Measurements from ENCODE around the gene GRIP1.
A peak's percentile ranks its signal among the peaks of the same experiment; 100 is the strongest.
"Not testable (repeated sequence)": the region's sequence is repeated elsewhere in the genome, so short reads cannot be mapped to it uniquely, and the experiment has no call there.

The GRIP1 gene

GRCh38 chr12:66516133-66516532 lies 162.7 kb downstream of the GRIP1 start:
- no peak for DNase-seq

DNA sequence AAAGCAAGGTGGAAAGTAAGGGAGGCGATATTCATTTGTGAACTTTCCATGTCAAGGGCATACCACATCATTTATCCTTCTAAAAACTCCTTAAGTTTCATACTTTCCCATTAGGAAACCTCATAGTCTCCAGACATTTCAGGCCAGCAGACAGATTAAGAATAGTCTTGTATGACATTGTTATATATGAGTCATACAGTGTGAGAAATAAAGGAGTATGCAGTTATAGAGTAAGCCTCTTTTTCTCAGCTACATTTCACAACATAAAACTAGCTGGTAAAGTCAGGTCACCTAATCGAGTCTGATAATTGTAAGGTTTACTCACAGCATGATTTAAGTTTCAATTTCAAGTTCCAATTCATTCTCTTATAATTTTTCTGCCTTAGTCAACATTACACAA lies 164.3 kb downstream of the GRIP1 start:
- DNase-seq = no peak

- no peak for DNase-seq
These were observed 170.9 kb downstream of the GRIP1 start for GRCh38 chr12:66508025-66508424.

DNA sequence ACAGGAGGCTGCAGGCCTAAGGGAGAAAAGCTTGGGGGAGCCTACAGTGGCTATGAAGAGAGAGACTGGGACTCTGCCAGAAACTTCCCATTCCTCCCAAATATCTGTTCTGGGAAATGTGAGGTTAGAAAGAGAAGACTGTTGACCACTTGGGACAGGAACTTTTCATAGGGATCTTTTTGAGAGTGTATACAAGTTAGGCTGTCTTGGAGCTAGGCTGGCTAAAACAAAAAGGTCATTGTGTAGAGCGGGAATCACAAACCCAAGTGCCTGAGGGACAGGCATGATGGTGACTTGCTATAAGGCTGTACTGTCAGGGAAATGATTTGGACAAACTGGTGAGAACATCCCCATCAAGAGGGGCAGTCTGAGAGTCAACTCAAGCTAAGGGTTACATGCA lies 175.1 kb downstream of the GRIP1 start:
- DNase-seq = no peak

- DNase-seq = no peak
These were observed 176.0 kb downstream of the GRIP1 start for GRCh38 chr12:66502911-66503310.

GRCh38 chr12:66500841-66501240 lies 178.0 kb downstream of the GRIP1 start:
- no peak for DNase-seq

GRCh38 chr12:66500091-66500490 lies 178.8 kb downstream of the GRIP1 start:
- DNase-seq = no peak

- no peak for DNase-seq
These were observed 179.9 kb downstream of the GRIP1 start for GRCh38 chr12:66499000-66499399.

DNA sequence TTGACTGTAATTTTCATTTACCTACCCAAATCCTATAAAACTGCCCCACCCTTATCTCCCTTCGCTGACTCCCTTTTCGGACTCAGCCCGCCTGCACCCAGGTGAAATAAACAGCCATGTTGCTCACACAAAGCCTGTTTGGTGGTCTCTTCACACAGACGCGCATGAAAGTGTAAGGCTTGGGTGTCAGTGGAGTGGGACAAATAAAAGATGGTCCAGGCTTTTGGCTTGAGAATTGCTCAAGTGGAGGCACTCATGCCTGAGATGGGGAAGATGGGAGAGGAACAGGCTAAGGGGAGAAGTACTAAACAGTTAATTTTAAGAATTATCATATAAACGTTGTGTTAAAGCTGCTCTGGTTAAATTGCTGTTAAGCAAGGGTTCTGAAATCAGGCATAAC lies 180.8 kb downstream of the GRIP1 start:
- DNase-seq = not testable (repeated sequence)

DNA sequence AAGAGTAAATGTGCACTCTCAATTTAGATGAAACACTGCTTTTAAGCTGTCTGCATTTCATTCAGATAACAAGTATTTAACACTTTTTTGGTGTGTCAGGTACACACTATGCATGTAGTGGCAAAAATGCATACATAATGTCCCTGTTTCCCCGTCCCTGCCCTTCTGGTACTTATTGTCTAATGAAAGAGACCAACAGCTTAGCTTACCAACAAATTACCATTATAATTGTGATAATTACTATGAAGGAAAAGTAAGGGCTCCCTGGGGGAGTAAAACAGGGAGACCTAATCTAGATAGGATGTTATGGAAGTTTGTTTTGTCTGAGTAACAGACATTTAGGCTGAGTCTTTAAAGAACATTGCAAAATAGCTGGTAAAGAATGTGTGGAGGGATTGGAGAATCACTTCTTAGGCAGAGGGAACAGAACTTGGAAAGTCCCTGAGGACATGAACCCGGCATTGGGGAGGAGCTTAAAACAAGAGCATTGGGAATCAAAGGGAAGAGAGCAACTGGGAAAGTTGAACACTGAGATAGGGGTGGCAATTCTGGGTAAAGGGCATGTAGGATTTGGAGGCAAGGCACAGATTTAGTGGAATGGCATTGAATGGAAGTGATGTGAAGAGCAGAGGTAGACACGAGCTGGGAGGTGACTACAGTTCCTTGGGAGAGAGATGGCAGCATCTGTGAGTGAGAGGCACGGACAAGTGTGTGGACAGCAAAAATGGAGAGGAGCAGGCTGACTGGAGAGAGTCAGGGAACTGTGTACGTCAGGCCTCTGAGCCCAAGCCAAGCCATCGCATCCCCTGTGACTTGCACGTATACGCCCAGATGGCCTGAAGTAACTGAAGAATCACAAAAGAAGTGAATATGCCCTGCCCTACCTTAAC lies 181.6 kb downstream of the GRIP1 start:
- no peak for DNase-seq

DNA sequence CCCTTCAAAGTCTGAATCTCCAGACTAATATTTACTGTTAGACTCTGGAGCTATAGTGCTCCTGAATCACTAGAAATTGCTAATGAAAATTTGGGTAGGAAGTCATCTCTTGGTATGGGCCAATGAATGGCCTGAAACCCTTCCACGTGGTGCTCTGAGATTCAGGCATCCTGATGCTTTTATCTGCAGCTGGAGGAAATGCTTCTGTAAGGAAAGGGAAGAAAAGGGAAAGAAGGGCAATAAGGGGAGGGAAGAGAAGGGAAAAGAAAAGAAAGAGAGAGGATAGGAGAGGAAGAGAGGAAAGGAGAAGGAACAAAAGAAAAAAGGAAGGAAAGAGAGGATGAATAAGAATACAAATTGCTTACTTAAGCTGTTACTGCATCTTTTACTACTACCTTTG lies 182.3 kb downstream of the GRIP1 start:
- DNase-seq = no peak

GRCh38 chr12:66495709-66496108 lies 183.2 kb downstream of the GRIP1 start:
- DNase-seq = peak; percentile 44

DNA sequence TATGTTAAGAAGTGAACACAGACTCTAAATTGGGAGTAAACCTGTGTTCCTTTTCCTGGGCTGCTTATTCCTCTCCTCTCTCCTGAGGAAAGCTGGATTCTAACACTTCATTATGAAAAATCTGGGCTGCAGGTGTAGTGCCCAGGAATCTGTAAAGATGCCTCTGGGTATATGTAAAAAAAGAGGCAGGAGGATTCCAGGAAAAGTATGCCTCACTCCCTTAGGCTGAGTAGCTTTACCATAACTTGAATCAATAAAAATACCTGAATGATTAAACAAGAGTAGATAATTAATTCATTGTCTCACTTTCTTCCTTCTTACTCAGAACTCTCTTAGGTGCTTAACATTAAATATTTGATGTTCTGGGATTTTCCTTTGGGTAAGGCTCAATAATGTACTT lies 185.1 kb downstream of the GRIP1 start:
- DNase-seq = no peak

DNA sequence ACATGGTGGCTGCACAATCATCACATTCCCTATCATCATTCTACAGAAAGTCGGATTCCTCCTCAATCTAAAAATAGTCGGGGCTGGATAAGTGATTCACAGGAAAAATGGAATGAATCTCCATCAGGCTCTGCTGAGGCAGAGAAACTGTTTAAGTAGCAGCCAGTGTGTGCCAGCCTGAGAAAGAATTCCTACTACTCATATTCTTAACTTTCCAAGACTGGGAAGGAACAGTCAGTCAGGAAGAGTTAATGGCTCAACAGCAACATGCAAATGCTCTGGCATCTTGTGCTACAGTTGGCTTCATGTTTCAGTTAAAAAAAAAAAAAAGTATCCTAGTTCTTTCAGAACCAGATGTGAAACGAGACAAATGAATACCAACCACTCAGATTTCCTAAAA lies 187.0 kb downstream of the GRIP1 start:
- no peak for DNase-seq

DNA sequence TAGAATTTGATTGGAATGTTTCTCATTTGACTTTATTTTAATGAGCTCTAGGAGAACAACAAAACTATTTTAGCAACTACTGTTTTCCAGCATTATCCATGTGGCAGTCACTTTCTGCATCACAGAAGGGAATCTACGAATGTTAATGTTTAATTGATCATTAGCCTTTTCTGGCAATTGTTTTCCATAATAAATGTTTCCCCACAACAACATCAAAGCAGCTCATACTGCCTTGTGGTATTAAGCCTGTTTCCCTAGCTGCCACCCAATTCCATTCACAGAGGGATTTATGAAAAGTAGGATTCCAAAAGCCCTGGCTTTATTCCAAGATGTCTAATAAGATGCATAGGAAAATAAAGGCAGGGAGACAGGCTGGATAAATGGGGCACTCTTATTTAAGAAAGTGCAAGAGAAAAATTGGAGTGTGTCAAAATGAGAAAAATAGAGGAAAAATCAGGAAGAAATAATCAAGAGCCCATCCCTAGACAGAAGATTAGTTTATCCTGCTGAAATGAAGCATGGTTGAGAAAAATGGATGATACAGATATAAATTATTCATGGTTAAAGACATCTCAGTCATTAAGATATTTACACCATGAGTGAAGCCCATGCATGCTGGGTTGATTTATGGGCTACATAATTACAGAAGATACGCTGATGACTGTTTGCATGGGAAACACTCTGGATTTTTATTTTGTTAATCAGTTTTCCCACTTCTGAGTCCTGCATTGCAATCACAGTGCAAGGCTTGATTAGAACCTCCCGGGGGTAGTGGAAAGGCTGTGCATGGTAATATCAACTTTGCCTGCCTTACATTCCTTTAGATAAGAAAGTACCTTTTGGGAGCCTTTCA lies 196.3 kb downstream of the GRIP1 start:
- DNase-seq = no peak

- no peak for DNase-seq
These were observed 210.9 kb downstream of the GRIP1 start for GRCh38 chr12:66467932-66468331.

- no peak for DNase-seq
These were observed 217.5 kb downstream of the GRIP1 start for GRCh38 chr12:66461331-66461730.

DNA sequence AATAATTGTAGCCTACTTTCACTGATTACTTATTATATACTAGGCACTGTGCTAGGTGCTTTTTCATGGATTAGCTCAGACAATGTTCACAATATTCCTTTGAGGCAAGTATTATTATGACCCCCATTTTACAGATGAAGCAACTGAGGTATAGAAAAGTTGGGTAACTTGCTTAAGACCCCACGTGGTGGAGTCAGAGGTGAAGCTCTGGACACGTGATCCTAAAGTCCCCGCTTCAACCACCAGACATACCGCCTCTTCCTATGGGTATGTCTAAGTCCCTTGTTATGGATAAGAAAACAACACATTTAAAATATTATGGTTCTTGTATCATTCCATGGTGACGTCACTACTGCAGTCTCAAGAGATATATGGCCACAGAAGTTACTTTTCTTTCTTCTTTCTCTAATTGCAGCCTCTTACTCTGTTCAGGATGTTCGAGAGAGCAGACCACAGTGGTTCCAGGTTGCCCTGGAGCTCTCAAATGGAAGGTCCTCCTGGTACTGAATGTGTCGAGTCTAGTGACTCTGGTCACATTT lies 218.9 kb downstream of the GRIP1 start:
- DNase-seq = no peak

- no peak for DNase-seq
These were observed 222.3 kb downstream of the GRIP1 start for GRCh38 chr12:66456612-66457011.

- DNase-seq = no peak
These were observed 225.0 kb downstream of the GRIP1 start for GRCh38 chr12:66453844-66454243.

DNA sequence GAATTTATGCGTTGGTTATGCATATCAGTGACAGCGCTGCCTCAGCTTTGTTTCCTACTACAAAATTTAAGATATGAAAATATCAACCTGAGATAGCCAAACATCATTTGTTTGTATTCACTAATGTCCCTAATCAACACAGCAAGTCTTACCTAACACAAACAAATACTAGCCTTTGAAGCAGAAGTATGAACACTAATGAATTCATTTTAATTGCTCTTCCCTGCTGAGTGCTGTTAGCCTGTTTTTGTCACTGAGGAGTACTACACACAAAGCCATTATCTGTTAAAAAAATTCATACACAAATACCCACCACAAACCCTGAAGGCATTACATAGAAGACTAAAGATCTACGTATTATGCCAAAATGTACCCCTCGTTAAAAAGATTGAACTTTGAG lies 225.8 kb downstream of the GRIP1 start:
- peak; percentile 1 for DNase-seq

GRCh38 chr12:66449531-66449930 lies 229.3 kb downstream of the GRIP1 start:
- no peak for DNase-seq

GRCh38 chr12:66447643-66448042 lies 231.2 kb downstream of the GRIP1 start:
- DNase-seq = no peak

GRCh38 chr12:66446276-66446675 lies 232.6 kb downstream of the GRIP1 start:
- DNase-seq = no peak
